Progenitor cell of endocrine pancreas (in vitro differentiated cells): Measurements from ENCODE around the gene PPT2. TPM values are rescaled to one million over a fixed set of nuclear protein-coding genes. Genes with fewer than 3 reads are reported as not detected.

ENCODE experiments used
- DNase-seq: peaks from one replicate; pipeline ENCODE4 v3.0.0; 2021; ENCODE audit warnings: low spot score; ENCODE audit not compliant: unreplicated experiment
- H3K27ac Mint-ChIP-seq: 2 replicates; pipeline ENCODE4 v1.8.0; 2021; ENCODE audit warnings: mild to moderate bottlenecking, moderate library complexity, mixed read lengths
- H3K27me3 Mint-ChIP-seq: 2 replicates; pipeline ENCODE4 v1.8.0; 2021; ENCODE audit warnings: mixed read lengths
- H3K36me3 Mint-ChIP-seq: 2 replicates; pipeline ENCODE4 v1.8.0; 2022; ENCODE audit warnings: mixed read lengths; ENCODE audit not compliant: insufficient read depth
- H3K4me1 Mint-ChIP-seq: 2 replicates; pipeline ENCODE4 v1.8.0; 2021; ENCODE audit warnings: low read depth, mixed read lengths
- H3K4me3 Mint-ChIP-seq: 2 replicates; pipeline ENCODE4 v1.8.0; 2021; ENCODE audit warnings: low read depth, mild to moderate bottlenecking, moderate library complexity, mixed read lengths
- H3K9me3 Mint-ChIP-seq: 2 replicates; pipeline ENCODE4 v1.8.0; 2021; ENCODE audit warnings: low read depth, mixed read lengths
- total RNA-seq: library from RNA; stranded (reverse); gene quantifications from 2 replicates; pipeline ENCODE4 v1.2.1, GENCODE V29; 2021
- TF ChIP-seq, protein P1 (sequence below): fragments of 200-600 bp; sonication (generic); IDR thresholded peaks from one replicate; pipeline ENCODE4 v1.5.0; 2021; ENCODE audit warnings: antibody characterized with exemption, mild to moderate bottlenecking; ENCODE audit not compliant: unreplicated experiment

Gene PPT2
- total RNA-seq, 1 donor from 2014 or later = 80.8 TPM

DNA sequence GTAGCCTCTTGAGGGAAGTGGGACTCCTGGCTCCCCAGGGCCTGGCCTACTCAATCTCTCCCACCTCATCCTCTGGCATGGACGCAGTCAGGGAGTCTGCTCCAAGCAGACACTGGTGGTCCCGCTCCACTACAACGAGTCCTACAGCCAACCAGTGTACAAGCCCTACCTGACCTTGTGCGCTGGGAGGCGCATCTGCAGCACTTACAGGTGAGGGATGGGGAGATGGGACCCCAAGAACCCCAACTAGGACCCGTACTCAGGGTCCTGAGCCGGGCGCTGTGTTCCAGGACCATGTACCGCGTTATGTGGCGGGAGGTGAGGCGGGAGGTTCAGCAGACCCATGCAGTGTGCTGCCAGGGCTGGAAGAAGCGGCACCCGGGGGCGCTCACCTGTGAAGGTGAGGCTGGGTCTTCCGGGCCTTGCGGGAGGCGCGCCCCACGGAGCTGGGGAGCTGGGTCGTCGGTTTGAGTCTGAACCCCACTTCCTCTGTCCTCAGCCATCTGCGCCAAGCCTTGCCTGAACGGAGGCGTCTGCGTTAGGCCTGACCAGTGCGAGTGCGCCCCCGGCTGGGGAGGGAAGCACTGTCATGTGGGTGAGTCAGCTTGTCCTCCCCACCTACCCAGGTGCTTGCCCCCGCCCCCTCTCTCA lies 12.6 kb downstream of the PPT2 start:
- Mint-ChIP-seq H3K36me3 (peaks cover 47% of the 10 kb centered on the region), H3K9me3 (no peaks in the 10 kb centered on the region), H3K4me1 (peaks cover 35% of the 10 kb centered on the region), H3K4me3 (no peak overlapping the region), H3K27me3 (no peaks in the 10 kb centered on the region), H3K27ac (peak overlapping the region; percentile 96)
- DNase-seq = no peak
- TF ChIP-seq, protein P1, sequence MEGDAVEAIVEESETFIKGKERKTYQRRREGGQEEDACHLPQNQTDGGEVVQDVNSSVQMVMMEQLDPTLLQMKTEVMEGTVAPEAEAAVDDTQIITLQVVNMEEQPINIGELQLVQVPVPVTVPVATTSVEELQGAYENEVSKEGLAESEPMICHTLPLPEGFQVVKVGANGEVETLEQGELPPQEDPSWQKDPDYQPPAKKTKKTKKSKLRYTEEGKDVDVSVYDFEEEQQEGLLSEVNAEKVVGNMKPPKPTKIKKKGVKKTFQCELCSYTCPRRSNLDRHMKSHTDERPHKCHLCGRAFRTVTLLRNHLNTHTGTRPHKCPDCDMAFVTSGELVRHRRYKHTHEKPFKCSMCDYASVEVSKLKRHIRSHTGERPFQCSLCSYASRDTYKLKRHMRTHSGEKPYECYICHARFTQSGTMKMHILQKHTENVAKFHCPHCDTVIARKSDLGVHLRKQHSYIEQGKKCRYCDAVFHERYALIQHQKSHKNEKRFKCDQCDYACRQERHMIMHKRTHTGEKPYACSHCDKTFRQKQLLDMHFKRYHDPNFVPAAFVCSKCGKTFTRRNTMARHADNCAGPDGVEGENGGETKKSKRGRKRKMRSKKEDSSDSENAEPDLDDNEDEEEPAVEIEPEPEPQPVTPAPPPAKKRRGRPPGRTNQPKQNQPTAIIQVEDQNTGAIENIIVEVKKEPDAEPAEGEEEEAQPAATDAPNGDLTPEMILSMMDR = no peak

GRCh38 chr6:32167154-32167760 lies 13.3 kb downstream of the PPT2 start:
- Mint-ChIP-seq H3K36me3 (peaks cover 44% of the 10 kb centered on the region), H3K9me3 (no peaks in the 10 kb centered on the region), H3K27me3 (no peaks in the 10 kb centered on the region), H3K27ac (peak overlapping the region; percentile 96), H3K4me3 (peak overlapping the region; percentile 41), H3K4me1 (peaks cover 35% of the 10 kb centered on the region)
- no peak for DNase-seq
- TF ChIP-seq, protein P1 = no peak

DNA sequence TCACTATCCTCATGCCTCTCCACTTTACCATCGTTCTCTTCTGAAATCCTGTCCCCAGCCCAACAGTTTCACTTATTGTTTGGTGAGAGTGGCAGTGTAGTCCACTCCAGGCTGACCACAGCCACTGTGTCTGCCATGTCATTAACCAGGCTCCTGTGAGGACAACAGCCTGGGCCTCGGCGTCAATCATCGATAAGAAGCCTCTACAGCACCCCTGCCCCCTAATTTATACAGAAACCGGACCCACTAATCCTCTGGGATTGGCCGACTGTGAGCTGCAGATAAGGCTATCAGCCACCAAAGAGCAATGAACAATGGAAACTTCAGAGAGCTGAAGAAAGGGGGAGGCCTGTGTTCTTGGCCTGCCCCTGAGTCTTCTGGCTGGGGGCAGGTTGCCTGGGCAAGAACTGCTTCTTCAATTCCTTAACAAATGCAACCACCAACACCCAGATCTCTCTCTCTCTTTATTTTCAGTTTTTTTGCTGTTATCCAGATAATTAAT lies 13.9 kb downstream of the PPT2 start:
- Mint-ChIP-seq H3K4me1 (peaks cover 38% of the 10 kb centered on the region), H3K36me3 (peaks cover 39% of the 10 kb centered on the region), H3K27me3 (no peaks in the 10 kb centered on the region), H3K27ac (peak overlapping the region; percentile 96), H3K4me3 (peak overlapping the region; percentile 41), H3K9me3 (no peaks in the 10 kb centered on the region)
- DNase-seq = no peak
- TF ChIP-seq, protein P1 = no peak

DNA sequence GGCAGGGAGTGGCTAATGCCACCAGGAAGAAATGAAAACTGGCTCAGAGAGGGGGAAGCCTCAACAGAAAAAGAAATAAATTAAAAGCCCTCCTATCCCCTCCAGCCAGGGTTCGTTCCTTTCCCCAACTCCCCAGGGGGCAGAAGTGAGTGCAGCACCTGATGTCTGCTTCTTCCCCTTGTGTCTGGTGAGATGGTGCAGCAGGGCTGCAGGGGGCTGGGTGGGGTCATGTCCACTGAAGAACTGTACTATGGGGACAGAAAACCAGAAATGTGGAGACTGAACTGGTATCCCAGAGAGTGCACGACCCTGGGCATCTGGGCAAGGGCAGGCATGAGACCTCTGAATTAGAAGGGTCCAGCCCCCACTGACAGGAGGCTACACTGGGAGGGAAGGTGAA lies 14.4 kb downstream of the PPT2 start:
- TF ChIP-seq, protein P1 = no peak
- H3K36me3 Mint-ChIP-seq = peaks cover 39% of the 10 kb centered on the region
- peak overlapping the region; percentile 96 for H3K27ac Mint-ChIP-seq

DNA sequence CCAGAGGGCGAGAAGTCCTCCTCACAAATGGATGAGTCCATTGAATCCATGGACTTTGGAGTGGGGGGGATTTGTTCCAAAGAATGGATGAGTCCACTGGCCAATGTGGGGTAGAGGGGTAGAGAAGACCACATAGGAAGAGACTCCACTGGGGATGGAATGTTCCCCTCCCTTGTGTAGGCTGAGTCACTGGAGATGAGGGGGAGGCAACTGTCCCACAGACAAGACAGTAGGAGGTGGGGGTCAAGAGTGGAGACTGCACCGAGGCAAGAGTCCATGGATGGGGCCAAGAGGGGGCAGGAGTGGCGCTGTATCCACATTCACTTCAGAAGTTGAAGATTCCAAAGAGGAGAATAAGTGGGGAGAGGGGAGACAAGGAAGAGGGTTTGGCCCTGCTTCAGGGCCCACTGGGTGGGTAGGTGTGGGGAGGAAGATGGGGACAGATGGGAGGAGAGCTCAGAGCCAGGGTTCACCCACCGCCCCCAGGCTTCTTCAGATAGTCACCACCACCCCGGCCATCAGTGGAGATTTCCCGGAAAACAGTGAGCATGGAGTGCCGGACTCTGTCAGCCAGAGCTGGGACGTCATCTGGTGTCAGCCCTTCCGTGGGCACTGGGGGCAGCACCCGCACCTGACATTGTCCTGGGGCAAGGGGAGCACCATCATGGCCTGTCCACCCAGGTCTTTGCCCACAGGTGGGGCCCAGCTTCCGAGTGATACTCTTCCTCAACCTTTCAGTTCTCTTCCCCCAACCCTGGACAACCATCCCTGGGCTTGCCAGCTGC lies 15.1 kb downstream of the PPT2 start:
- no peaks in the 10 kb centered on the region for H3K27me3 Mint-ChIP-seq
- H3K4me3 Mint-ChIP-seq = no peak overlapping the region
- TF ChIP-seq, protein P1 = peak; percentile 7
- DNase-seq = no peak
- H3K27ac Mint-ChIP-seq = peak overlapping the region; percentile 96
- H3K36me3 Mint-ChIP-seq = peaks cover 39% of the 10 kb centered on the region
- peaks cover 45% of the 10 kb centered on the region for H3K4me1 Mint-ChIP-seq
- H3K9me3 Mint-ChIP-seq = no peaks in the 10 kb centered on the region

More for the DNA sequence above, 14.4 kb downstream of the PPT2 start:
- DNase-seq = no peak
- Mint-ChIP-seq H3K4me3 (peak overlapping the region; percentile 41), H3K9me3 (no peaks in the 10 kb centered on the region), H3K4me1 (peaks cover 41% of the 10 kb centered on the region), H3K27me3 (no peaks in the 10 kb centered on the region)
